ENCODE measurements around the gene TBC1D2B.
"Not testable (repeated sequence)": the region's sequence is repeated elsewhere in the genome, so short reads cannot be mapped to it uniquely, and the experiment has no call there.

The TBC1D2B gene

GRCh38 chr15:77993374-77993911 lies 84.1 kb downstream of the TBC1D2B start:
- TF ChIP-seq CTCF (IDR thresholded peaks at IDR 0.05; ENCODE audit: control insufficient read depth, extremely low read depth, insufficient read depth) = no peak
- DNase-seq (ENCODE audit: low read depth) = no peak
- no peak overlapping the region for H3K4me3 ChIP-seq (ENCODE audit: low read depth, low read length)

- no peak overlapping the region for H3K4me3 ChIP-seq (ENCODE audit: low read depth, low read length)
- no peak for DNase-seq (ENCODE audit: low read depth)
- TF ChIP-seq CTCF (IDR thresholded peaks at IDR 0.05; ENCODE audit: control insufficient read depth, extremely low read depth, insufficient read depth) = no peak
Measured at GRCh38 chr15:77992356-77993222, 84.9 kb downstream of the TBC1D2B start.

GRCh38 chr15:77991658-77992201 lies 85.8 kb downstream of the TBC1D2B start:
- H3K4me3 ChIP-seq (ENCODE audit: low read depth, low read length); DNase-seq (ENCODE audit: low read depth): not testable (repeated sequence)

GRCh38 chr15:77991029-77991406 lies 86.5 kb downstream of the TBC1D2B start:
- H3K4me3 ChIP-seq (ENCODE audit: low read depth, low read length) = no peak overlapping the region
- no peak for DNase-seq (ENCODE audit: low read depth)
- TF ChIP-seq CTCF (IDR thresholded peaks at IDR 0.05; ENCODE audit: control insufficient read depth, extremely low read depth, insufficient read depth) = no peak

GRCh38 chr15:77989296-77990143 lies 88.0 kb downstream of the TBC1D2B start:
- no peak for TF ChIP-seq CTCF (IDR thresholded peaks at IDR 0.05; ENCODE audit: control insufficient read depth, extremely low read depth, insufficient read depth)
- DNase-seq (ENCODE audit: low read depth) = no peak
- H3K4me3 ChIP-seq (ENCODE audit: low read depth, low read length) = no peak overlapping the region

GRCh38 chr15:77988347-77989295 lies 88.9 kb downstream of the TBC1D2B start:
- no peak overlapping the region for H3K4me3 ChIP-seq (ENCODE audit: low read depth, low read length)
- DNase-seq (ENCODE audit: low read depth) = no peak
- TF ChIP-seq CTCF (IDR thresholded peaks at IDR 0.05; ENCODE audit: control insufficient read depth, extremely low read depth, insufficient read depth) = no peak

- not testable (repeated sequence) for DNase-seq (ENCODE audit: low read depth)
Measured at GRCh38 chr15:77987765-77988136, 89.8 kb downstream of the TBC1D2B start.

More at GRCh38 chr15:77987765-77988136, 89.8 kb downstream of the TBC1D2B start:
- H3K4me3 ChIP-seq (ENCODE audit: low read depth, low read length) = not testable (repeated sequence)

Measured in LNCaP clone FGC (cell line).